GM23338 (cell line): ENCODE results near the gene RAB17. TPM values are rescaled to one million over a fixed set of nuclear protein-coding genes. Genes with fewer than 3 reads are reported as not detected.

Experiments used
- ATAC-seq: fragments of 200-7000 bp; cut with Tn5 transposase; 3 replicates; pipeline ENCODE4 v1.9.1; 2020
- DNase-seq: peaks from one replicate; pipeline ENCODE4 v3.0.0-alpha.2; 2015; ENCODE audit warnings: low spot score
- H2AFZ ChIP-seq: fragments of 200-600 bp; sonication (generic); 2 replicates; pipeline ENCODE4 v1.8.0; 2016; ENCODE audit warnings: antibody characterized with exemption, mild to moderate bottlenecking, moderate library complexity
- H3F3A ChIP-seq: fragments of 200-600 bp; sonication (generic); replicated peaks from 2 replicates; pipeline ENCODE4 v1.8.0; 2017; ENCODE audit warnings: antibody characterized with exemption, mixed run types, low read depth
- H3K27ac ChIP-seq: fragments of 200-600 bp; sonication (generic); 2 replicates; pipeline ENCODE4 v1.6.1; 2016; ENCODE audit warnings: low read depth
- H3K27me3 ChIP-seq: fragments of 200-600 bp; sonication (generic); 2 replicates; pipeline ENCODE4 v1.8.0; 2016; ENCODE audit warnings: mild to moderate bottlenecking, mixed run types, moderate library complexity; ENCODE audit not compliant: insufficient read depth
- H3K36me3 ChIP-seq: fragments of 200-600 bp; sonication (generic); 2 replicates; pipeline ENCODE4 v1.8.0; 2016; ENCODE audit warnings: mild to moderate bottlenecking; ENCODE audit not compliant: insufficient read depth
- H3K4me1 ChIP-seq: fragments of 200-600 bp; sonication (generic); 2 replicates; pipeline ENCODE4 v1.8.0; 2016; ENCODE audit warnings: mild to moderate bottlenecking, moderate library complexity; ENCODE audit not compliant: insufficient read depth
- H3K4me2 ChIP-seq: fragments of 200-600 bp; sonication (generic); 2 replicates; pipeline ENCODE4 v1.7.1; 2017; ENCODE audit warnings: mixed run types
- H3K4me3 ChIP-seq: fragments of 200-600 bp; sonication (generic); 2 replicates; pipeline ENCODE4 v1.6.1; 2016; ENCODE audit warnings: mixed run types
- H3K79me2 ChIP-seq: fragments of 200-600 bp; sonication (generic); replicated peaks from 2 replicates; pipeline ENCODE4 v1.8.0; 2017; ENCODE audit warnings: mild to moderate bottlenecking; ENCODE audit not compliant: insufficient read depth
- H3K9me2 ChIP-seq: fragments of 200-600 bp; sonication (generic); 2 replicates; pipeline ENCODE4 v1.8.0; 2017; ENCODE audit not compliant: insufficient read depth
- H4K20me1 ChIP-seq: fragments of 200-600 bp; sonication (generic); replicated peaks from 2 replicates; pipeline ENCODE4 v1.8.0; 2017; ENCODE audit warnings: mild to moderate bottlenecking; ENCODE audit not compliant: insufficient read depth
- H3K27ac Mint-ChIP-seq: 2 replicates; pipeline ENCODE4 v1.8.0; 2020; ENCODE audit warnings: inconsistent platforms, mild to moderate bottlenecking, moderate library complexity, mixed read lengths
- H3K27me3 Mint-ChIP-seq: 3 replicates; pipeline ENCODE4 v1.8.0; 2022; ENCODE audit warnings: low read depth, mild to moderate bottlenecking, moderate library complexity, mixed read lengths, inconsistent platforms; ENCODE audit not compliant: insufficient read depth, poor library complexity
- H3K36me3 Mint-ChIP-seq: 3 replicates; pipeline ENCODE4 v1.8.0; 2021; ENCODE audit warnings: low read depth, mild to moderate bottlenecking, inconsistent platforms, moderate library complexity, mixed read lengths
- H3K4me1 Mint-ChIP-seq: 3 replicates; pipeline ENCODE4 v1.8.0; 2020; ENCODE audit warnings: mild to moderate bottlenecking, inconsistent platforms, mixed read lengths
- H3K4me3 Mint-ChIP-seq: 3 replicates; pipeline ENCODE4 v1.8.0; 2021; ENCODE audit warnings: moderate library complexity, mild to moderate bottlenecking, inconsistent platforms, mixed read lengths
- H3K9me3 Mint-ChIP-seq: 3 replicates; pipeline ENCODE4 v1.8.0; 2020; ENCODE audit warnings: moderate library complexity, mild to moderate bottlenecking, inconsistent platforms, mixed read lengths
- CREB1 ChIP-seq: fragments of 250-450 bp; sonication (Bioruptor Pico); IDR thresholded peaks from 2 replicates; pipeline ENCODE4 v1.5.0; 2020; ENCODE audit warnings: low read depth, mild to moderate bottlenecking, moderate library complexity
- JUNB ChIP-seq: IDR thresholded peaks from one replicate; pipeline ENCODE4 v1.6.1; 2016; ENCODE audit warnings: antibody characterized with exemption; ENCODE audit not compliant: unreplicated experiment
- POLR2AphosphoS5 ChIP-seq: IDR thresholded peaks from 2 replicates; pipeline ENCODE4 v1.6.1; 2016; ENCODE audit warnings: antibody characterized with exemption, low read depth
- ZNF114 ChIP-seq: fragments of 250-450 bp; sonication (Bioruptor Pico); IDR thresholded peaks from 2 replicates; pipeline ENCODE4 v1.5.0; 2020; ENCODE audit warnings: mild to moderate bottlenecking, moderate library complexity
- polyA plus RNA-seq: library from polyadenylated mRNA; unstranded; fragments of >200 nt; fragmentation: Nextera tagmentation; extraction: Ambion mirVana; gene quantifications from 2 replicates; pipeline ENCODE4 v1.2.1, GENCODE V29; 2016
- total RNA-seq: library from RNA; depleted of rRNA; stranded (reverse); fragments of >200 nt; shearing (Covaris generic); gene quantifications from 2 replicates; pipeline ENCODE4 v1.2.3, GENCODE V29; 2014
- TF ChIP-seq, protein P1 (sequence below): IDR thresholded peaks from one replicate; pipeline ENCODE4 v1.6.1; 2018; ENCODE audit warnings: antibody characterized with exemption; ENCODE audit not compliant: unreplicated experiment
- TF ChIP-seq, protein P2 (sequence below), 2 experiments: fragments of 200-600 bp in 1 of 2; sonication (generic) in 1 of 2; conservative IDR thresholded peaks; 2 replicates each; pipeline versions ENCODE4 v1.5.1 to v1.6.1; 2016 to 2017; ENCODE audit warnings: antibody characterized with exemption in 2 of 2, low read depth in 2 of 2, mild to moderate bottlenecking in 2 of 2, moderate library complexity in 1 of 2
- TF ChIP-seq, protein P3 (sequence below): IDR thresholded peaks from 2 replicates; pipeline ENCODE4 v1.6.1; 2016; ENCODE audit warnings: antibody characterized with exemption
- TF ChIP-seq, protein P4 (sequence below): fragments of 250-450 bp; sonication (Bioruptor Pico); IDR thresholded peaks from 2 replicates; pipeline ENCODE4 v1.5.0; 2020; ENCODE audit warnings: mild to moderate bottlenecking, moderate library complexity

RAB17 gene
- total and polyA plus RNA-seq, 2 experiments from 2014 or later, result 22.4 to 26.9 TPM

DNA sequence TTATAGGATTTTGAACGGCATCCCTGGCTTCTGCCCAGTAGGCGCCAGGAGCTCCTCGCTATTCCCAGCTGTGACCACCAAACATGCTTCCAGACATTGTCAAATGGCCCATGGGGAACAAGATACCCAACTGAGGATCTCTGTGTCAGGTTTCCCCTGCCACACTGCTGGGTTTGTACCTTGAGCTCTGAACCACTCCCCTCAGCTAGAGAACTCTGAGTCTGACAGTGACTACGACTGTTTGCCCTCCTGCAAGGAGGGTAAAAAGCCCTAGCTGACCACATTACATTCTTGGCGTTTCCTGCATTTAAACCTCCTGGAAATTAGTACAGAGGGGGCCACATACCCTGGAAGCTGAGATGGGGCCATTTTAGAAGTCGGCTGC lies 49.3 kb upstream of the RAB17 start (continued):
- TF ChIP-seq, protein P1, sequence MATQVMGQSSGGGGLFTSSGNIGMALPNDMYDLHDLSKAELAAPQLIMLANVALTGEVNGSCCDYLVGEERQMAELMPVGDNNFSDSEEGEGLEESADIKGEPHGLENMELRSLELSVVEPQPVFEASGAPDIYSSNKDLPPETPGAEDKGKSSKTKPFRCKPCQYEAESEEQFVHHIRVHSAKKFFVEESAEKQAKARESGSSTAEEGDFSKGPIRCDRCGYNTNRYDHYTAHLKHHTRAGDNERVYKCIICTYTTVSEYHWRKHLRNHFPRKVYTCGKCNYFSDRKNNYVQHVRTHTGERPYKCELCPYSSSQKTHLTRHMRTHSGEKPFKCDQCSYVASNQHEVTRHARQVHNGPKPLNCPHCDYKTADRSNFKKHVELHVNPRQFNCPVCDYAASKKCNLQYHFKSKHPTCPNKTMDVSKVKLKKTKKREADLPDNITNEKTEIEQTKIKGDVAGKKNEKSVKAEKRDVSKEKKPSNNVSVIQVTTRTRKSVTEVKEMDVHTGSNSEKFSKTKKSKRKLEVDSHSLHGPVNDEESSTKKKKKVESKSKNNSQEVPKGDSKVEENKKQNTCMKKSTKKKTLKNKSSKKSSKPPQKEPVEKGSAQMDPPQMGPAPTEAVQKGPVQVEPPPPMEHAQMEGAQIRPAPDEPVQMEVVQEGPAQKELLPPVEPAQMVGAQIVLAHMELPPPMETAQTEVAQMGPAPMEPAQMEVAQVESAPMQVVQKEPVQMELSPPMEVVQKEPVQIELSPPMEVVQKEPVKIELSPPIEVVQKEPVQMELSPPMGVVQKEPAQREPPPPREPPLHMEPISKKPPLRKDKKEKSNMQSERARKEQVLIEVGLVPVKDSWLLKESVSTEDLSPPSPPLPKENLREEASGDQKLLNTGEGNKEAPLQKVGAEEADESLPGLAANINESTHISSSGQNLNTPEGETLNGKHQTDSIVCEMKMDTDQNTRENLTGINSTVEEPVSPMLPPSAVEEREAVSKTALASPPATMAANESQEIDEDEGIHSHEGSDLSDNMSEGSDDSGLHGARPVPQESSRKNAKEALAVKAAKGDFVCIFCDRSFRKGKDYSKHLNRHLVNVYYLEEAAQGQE, result no peak
- TF ChIP-seq POLR2AphosphoS5 (no peak), ZNF114 (CRISPR knock-in tag) (no peak), CREB1 (no peak)

DNA sequence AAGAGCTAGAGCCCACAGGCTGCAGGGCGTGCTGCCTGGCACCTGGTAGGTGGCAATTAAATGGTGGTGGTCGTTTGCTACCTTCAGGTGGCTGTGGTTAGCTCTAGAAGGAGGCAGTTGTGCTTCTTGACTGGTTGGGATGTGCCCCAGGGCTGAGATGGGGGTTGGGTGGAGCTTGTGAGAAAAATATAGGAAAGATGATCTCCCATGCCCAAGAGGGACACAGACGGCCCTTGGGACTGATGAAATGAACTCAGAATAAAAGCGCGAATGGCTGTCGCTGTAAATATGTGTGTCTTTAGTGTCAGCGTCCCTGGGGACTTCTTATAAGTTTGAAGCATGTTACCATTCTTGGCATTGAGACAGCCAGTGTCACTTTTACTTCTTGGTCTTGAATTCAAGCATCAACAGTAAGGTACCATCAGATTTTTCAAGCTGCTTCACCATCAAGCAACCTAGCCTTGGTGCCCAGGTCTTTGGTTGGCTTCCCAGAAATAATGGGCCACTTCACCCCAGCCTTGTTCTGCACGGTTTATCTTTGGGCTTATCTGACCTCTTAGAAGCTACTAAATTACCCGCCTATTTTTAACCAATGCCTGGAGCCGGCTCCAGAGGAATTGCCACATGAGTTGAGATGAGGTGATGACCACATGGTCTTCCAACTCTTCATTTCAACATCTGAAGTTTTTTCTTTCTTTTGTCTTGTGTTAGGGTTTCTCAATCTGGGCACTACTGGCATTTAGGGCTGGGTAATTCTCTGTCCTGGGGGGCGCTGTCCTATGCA lies 48.7 kb upstream of the RAB17 start:
- no peaks in the 10 kb centered on the region for H3K4me1 Mint-ChIP-seq
- peaks cover 30% of the 10 kb centered on the region for H3K9me3 Mint-ChIP-seq
- TF ChIP-seq JUNB, result no peak
- TF ChIP-seq, protein P2, sequence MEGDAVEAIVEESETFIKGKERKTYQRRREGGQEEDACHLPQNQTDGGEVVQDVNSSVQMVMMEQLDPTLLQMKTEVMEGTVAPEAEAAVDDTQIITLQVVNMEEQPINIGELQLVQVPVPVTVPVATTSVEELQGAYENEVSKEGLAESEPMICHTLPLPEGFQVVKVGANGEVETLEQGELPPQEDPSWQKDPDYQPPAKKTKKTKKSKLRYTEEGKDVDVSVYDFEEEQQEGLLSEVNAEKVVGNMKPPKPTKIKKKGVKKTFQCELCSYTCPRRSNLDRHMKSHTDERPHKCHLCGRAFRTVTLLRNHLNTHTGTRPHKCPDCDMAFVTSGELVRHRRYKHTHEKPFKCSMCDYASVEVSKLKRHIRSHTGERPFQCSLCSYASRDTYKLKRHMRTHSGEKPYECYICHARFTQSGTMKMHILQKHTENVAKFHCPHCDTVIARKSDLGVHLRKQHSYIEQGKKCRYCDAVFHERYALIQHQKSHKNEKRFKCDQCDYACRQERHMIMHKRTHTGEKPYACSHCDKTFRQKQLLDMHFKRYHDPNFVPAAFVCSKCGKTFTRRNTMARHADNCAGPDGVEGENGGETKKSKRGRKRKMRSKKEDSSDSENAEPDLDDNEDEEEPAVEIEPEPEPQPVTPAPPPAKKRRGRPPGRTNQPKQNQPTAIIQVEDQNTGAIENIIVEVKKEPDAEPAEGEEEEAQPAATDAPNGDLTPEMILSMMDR (conservative IDR thresholded peaks at IDR 0.05; ENCODE audit: low read depth in 2 of 2), result no peak
- TF ChIP-seq, protein P3, sequence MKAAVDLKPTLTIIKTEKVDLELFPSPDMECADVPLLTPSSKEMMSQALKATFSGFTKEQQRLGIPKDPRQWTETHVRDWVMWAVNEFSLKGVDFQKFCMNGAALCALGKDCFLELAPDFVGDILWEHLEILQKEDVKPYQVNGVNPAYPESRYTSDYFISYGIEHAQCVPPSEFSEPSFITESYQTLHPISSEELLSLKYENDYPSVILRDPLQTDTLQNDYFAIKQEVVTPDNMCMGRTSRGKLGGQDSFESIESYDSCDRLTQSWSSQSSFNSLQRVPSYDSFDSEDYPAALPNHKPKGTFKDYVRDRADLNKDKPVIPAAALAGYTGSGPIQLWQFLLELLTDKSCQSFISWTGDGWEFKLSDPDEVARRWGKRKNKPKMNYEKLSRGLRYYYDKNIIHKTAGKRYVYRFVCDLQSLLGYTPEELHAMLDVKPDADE, result no peak
- TF ChIP-seq, protein P4, sequence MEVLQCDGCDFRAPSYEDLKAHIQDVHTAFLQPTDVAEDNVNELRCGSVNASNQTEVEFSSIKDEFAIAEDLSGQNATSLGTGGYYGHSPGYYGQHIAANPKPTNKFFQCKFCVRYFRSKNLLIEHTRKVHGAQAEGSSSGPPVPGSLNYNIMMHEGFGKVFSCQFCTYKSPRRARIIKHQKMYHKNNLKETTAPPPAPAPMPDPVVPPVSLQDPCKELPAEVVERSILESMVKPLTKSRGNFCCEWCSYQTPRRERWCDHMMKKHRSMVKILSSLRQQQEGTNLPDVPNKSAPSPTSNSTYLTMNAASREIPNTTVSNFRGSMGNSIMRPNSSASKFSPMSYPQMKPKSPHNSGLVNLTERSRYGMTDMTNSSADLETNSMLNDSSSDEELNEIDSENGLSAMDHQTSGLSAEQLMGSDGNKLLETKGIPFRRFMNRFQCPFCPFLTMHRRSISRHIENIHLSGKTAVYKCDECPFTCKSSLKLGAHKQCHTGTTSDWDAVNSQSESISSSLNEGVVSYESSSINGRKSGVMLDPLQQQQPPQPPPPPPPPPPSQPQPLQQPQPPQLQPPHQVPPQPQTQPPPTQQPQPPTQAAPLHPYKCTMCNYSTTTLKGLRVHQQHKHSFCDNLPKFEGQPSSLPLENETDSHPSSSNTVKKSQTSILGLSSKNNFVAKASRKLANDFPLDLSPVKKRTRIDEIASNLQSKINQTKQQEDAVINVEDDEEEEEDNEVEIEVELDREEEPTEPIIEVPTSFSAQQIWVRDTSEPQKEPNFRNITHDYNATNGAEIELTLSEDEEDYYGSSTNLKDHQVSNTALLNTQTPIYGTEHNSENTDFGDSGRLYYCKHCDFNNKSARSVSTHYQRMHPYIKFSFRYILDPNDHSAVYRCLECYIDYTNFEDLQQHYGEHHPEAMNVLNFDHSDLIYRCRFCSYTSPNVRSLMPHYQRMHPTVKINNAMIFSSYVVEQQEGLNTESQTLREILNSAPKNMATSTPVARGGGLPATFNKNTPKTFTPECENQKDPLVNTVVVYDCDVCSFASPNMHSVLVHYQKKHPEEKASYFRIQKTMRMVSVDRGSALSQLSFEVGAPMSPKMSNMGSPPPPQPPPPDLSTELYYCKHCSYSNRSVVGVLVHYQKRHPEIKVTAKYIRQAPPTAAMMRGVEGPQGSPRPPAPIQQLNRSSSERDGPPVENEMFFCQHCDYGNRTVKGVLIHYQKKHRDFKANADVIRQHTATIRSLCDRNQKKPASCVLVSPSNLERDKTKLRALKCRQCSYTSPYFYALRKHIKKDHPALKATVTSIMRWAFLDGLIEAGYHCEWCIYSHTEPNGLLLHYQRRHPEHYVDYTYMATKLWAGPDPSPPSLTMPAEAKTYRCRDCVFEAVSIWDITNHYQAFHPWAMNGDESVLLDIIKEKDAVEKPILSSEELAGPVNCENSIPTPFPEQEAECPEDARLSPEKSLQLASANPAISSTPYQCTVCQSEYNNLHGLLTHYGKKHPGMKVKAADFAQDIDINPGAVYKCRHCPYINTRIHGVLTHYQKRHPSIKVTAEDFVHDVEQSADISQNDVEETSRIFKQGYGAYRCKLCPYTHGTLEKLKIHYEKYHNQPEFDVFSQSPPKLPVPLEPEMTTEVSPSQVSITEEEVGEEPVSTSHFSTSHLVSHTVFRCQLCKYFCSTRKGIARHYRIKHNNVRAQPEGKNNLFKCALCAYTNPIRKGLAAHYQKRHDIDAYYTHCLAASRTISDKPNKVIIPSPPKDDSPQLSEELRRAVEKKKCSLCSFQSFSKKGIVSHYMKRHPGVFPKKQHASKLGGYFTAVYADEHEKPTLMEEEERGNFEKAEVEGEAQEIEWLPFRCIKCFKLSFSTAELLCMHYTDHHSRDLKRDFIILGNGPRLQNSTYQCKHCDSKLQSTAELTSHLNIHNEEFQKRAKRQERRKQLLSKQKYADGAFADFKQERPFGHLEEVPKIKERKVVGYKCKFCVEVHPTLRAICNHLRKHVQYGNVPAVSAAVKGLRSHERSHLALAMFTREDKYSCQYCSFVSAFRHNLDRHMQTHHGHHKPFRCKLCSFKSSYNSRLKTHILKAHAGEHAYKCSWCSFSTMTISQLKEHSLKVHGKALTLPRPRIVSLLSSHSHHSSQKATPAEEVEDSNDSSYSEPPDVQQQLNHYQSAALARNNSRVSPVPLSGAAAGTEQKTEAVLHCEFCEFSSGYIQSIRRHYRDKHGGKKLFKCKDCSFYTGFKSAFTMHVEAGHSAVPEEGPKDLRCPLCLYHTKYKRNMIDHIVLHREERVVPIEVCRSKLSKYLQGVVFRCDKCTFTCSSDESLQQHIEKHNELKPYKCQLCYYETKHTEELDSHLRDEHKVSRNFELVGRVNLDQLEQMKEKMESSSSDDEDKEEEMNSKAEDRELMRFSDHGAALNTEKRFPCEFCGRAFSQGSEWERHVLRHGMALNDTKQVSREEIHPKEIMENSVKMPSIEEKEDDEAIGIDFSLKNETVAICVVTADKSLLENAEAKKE, result no peak
- no peak for TF ChIP-seq POLR2AphosphoS5

More for the DNA sequence above, 48.7 kb upstream of the RAB17 start:
- H3K27ac ChIP-seq, result no peak overlapping the region
- H3K4me1 ChIP-seq, result no peaks in the 10 kb centered on the region
- no peak overlapping the region for H3K4me2 ChIP-seq
- H3F3A ChIP-seq, result no peaks in the 10 kb centered on the region
- no peak overlapping the region for H3K4me3 ChIP-seq
- DNase-seq (no peak), ATAC-seq (no peak)
- H3K27me3 ChIP-seq, result peaks cover 9% of the 10 kb centered on the region
- peaks cover 21% of the 10 kb centered on the region for H3K79me2 ChIP-seq
- H3K27ac Mint-ChIP-seq, result no peak overlapping the region
- no peak overlapping the region for H3K4me3 Mint-ChIP-seq
- 0 out of 2 replicates have a peak, but pooled peaks cover 4% of the 10 kb centered on the region for H4K20me1 ChIP-seq
- peaks cover 44% of the 10 kb centered on the region for H3K36me3 Mint-ChIP-seq
- H2AFZ ChIP-seq, result no peak overlapping the region
- H3K36me3 ChIP-seq, result 0 out of 2 replicates have a peak, but pooled peaks cover 4% of the 10 kb centered on the region
- H3K27me3 Mint-ChIP-seq, result peaks cover 3% of the 10 kb centered on the region
- H3K9me2 ChIP-seq, result peaks cover 3% of the 10 kb centered on the region; the same call in 1 of the 2 replicates
